Eye (tissue), 1 donor: ENCODE measurements around the gene ME3.
A peak's percentile ranks its signal among the peaks of the same experiment; 100 is the strongest.
"Not testable (repeated sequence)": the region's sequence is repeated elsewhere in the genome, so short reads cannot be mapped to it uniquely, and the experiment has no call there.

Experiments used
- DNase-seq: peaks from one replicate; pipeline ENCODE4 v3.0.0-alpha.2; 2015

The ME3 gene

DNA sequence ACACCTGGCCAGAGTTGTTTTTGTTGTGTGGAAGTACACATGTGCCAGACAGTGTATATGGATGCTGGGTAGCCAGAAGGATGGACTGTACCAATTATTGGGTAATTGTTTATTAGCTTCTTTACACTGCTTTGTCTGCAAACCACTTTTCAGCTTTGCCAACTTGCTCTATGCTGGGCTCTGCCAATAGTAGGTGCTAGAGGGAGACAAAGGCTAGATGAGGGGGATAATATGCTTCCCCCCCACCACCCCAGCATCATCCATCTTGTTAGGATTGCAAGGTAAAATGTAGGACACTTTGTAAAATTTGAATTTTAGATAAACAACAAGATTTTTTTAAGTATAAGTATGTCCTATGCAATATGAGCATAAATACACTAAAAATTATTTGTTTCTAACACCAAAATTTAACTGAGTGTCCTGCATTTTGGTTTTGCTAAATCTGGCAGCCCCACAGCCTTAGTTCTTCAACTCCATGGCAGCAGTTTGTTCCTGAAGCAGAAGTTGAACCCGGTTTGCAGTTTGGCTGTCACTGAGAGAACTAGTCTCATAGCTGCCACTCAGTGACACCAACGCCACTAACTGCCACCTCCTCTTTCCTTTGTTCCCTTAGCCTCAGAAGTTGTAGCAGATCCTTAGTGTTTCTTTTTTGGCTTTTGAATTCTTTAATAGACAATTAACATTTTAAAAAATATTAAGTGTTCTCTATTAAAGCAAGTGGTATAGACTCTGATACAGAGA, 219.0 kb downstream of the ME3 start:
- DNase-seq, result no peak

DNA sequence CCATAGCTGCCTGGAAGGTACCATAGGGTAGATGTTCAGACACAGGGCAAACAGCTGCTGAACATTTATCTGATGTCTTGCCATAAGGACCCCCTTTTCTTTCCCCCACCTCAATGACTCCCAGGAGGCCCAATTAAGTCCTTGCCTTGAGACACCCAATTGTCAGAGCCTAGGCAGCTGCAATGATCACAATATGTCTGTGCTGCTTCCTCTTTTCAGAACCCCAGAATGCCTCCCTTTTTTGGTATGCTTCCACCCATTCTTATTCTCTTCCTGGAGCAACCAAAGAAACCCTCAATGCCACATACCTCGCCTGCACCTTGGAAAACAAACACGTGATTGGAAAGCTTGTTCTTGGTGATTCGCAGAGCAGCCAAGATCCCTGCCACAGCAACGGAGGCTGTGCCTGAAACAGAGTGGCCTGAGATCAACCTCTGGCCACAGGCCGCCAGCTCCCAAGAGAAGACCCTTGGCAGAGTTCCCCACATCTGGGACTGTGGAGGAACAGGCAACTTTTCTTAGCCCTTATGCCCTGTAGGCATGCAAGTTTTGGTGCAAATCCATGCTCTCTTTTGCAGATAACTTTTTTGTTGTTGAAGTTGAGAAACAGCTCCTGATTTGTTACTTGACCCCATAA, 222.3 kb downstream of the ME3 start:
- DNase-seq, result no peak

DNA sequence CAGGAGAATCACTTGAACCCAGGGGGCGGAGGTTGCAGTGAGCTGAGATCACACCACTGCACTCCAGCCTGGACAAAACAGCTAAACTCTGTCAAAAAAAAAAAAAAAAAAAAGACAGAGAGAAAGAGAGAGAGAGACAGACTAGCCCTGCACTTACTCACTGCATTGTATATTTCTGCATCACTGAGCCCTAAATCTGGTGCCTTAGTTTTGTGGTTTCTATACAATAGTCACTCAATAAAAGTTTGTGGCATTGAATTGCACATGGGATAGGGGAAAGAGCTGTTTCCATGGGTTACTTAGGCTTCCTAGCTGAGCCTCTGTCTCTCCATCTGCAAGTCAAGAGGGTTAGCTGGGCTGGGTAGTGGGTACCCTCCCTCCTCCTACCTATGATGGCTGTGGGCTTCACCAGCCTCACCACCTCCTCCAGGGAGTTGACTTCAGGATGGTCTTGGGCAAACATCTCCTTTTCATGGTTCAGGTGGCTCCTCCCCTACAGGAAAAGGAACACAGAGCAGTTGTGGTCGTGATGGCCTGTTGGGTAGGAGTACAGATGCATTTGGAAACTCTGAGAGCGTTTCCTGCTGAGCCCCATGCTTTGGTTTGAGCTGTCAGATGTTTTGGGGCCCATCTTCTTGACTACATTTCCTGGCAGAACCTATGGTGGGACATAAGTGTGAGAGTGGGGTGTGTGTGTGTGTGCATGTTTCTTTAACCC, 224.5 kb downstream of the ME3 start:
- DNase-seq, result no peak

DNA sequence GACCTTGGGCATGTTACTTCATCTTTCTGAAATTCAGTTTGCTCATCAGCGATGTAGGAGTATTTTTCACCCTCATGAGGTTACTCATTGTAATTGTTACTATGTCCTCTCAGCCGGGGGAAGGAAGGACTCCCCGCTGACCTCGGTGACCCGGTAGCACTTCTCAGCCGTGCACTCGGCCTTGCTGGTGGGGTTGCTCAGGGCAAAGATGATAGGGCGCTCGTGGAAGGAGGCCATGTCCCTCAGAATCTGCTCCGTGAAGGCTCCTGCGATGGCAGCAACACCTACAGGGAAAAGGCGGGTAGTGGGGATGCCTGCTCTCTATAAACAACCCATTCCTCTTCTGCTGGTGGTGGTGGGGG, 225.5 kb downstream of the ME3 start:
- no peak for DNase-seq

DNA sequence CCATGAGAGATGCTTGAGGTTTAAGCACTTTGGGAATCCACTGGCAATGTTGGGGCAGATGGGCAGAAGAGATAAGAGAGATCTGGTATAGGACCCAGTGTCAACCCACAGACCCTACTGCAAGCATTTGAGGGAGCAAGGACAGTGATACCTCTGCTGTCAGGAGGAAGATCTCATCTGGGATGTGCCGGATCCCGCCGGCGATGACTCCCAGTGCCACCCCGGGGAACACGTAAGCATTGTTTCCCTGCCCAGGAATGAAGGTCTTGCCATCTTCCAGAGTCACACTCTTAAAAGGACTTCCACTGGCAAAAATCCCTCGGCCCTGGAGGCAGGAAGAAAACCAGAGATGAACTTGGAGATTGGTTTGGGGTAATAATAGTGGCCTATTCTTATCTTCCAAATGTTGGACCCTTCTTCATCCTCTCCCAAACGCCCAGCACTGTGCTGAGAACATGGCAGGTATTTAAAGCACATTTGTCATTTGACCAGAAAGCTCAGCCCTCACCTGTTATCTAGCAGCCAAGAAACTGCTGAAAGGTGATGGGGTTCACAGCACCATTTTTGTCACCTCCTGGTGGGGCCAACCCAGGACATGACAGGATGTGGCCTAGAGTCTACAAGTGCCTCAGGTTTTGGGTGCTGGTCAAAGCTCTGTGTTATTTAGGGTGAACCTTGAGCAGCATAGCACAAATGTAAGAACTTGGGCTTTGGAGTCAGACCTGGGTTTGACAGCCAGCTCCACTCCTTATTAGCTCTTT, 226.1 kb downstream of the ME3 start:
- DNase-seq, result no peak

DNA sequence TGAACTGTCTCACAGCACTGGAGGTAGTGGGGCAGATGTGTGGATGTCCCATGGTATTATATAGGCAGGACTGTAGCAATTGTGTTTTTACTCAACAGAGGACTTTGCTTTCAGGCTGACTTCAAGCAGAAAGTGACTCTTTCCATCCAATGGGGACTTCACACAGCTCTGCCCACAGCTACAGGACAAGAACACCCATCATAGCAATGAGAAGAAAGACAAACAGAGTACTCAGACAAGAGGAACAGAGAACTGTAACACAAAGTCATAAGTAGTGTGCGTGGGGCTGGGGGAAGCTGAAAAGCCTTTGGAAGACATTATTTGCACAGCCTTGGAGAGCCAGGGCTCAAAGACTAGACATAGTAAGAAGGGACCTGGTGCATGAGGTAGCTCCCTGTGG, 227.4 kb downstream of the ME3 start:
- DNase-seq, result no peak

DNA sequence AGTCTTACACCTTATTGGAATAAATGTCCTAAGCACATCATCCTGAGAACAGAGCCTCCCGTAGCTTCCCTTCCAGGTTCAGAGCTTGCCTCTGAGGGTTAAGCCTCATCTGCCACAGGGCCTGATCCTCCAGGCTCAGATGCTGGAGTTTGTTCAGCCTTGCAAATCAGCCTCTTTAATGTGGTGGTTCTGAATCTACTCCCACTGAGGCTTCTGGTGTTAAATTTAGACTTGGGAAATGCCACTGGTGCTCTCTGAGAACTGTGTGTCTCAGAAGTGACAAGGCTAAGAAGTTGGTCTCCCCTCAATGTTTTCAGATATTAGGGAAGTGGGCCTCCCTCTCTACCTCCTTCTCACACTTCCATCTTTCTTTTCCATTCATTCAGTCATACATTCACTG, 229.0 kb downstream of the ME3 start:
- DNase-seq, result no peak

DNA sequence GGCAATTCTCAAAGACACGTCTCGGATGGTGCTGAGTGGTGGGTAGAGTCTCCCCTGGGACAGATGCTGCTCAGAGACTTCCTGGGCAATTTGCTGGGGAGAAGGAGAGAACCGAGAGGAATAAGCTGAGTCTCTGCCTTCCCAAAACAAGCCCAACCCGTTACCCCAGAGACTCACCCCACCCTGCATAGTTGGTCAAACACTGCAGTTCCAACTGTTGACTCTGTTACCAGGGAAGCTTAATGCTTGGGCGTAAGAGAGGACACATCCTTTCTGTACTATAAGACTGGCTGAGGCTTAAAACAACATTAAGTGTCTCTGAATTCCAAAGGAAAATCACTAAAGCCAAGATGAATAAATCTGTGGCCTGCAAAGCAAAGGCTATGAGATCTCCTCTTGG, 229.6 kb downstream of the ME3 start:
- DNase-seq, result no peak

DNA sequence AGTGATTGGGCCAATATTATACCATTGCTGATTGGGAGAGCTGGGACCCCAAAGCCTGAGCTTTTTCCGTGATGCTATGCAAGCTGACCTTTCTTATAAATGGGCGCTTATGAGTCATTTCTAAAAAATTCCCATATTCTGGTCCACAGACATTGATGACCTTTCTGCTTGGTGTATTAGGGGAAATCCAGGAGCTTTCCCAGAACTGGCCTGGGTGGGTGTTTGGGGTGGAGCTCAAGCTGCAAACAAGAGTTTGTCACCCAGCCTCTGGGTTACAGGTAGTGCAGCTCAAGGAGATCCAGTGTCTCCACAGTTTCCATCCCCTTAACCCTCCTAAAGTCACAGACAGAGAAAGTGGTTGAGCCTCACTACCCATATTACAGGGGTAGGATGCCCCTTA, 230.0 kb downstream of the ME3 start:
- no peak for DNase-seq

DNA sequence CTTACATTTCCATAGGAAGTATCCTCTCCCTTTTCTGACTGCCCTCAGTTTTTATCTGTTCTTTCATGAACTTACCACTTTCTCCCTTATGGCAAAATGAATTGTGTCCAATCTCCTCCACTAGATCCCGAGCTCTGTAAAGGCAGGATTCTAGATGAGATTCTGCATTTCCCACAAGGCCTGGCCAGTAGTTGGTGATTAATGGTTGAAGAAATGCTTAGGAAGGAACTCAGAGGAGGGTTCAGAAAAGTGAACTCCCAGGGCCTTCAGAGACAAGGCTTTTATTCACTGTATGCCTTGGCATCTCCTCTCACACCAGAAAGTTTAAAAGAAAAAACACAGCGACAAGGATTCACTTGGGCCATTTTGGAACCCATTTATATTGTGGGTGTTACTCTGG, 231.6 kb downstream of the ME3 start:
- no peak for DNase-seq

DNA sequence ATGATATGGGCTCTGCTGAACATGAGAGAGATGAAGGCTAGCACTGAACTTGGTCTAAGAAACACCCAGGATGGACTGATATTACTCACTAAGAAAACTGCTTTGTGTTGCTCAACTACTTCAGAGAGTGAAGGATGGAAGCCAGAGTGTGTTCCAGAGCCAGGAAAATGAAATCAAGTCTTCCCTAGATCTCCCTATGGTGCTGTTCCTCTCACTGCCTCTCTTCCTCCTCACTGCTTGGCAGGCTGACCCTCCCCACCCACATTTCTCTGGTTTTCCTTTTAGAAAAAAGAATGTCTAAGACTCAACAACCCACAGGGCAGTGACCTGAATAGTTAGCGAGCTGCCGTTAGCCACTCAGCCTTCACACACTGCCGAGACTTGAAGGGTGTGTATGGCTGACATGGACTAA, 232.1 kb downstream of the ME3 start:
- DNase-seq, result peak; percentile 16

DNA sequence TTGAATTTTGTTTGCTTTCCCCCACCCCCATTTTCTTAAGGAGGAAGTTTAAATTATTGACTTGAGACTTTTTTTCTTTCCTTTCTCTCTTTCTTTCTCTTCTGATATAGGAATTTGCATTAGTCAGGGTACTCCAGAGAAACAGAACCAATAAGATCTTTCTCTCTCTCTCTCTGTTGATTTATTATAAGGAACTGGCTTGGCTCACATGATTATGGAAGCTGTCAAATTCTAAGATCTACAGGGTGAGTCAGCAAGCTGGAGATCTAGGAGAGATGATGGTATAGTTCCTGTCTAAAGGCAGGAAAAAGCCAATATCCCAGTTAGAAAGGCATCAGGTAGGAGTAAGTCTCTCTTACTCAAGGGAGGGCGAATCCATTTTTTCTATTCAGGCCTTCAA, 233.7 kb downstream of the ME3 start:
- DNase-seq, result no peak

DNA sequence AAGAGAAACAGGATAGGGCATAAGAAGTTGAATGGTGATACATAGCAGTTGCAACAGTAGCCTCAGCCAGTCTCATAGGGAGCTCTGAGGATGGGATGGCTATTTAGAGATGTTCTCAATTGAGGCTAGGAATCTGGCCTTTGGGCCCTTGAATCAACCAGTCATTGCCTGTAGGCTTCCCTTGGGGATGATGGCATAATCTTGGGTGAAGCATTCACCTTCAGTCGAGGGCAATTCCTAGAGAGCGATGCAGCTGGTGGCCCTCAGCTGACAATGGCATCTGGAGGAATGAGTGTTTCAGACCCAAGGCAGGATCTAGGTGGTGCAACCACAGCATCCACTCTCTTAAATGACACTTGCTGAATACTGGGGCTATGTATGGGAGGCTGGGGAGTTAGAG, 236.7 kb downstream of the ME3 start:
- no peak for DNase-seq

DNA sequence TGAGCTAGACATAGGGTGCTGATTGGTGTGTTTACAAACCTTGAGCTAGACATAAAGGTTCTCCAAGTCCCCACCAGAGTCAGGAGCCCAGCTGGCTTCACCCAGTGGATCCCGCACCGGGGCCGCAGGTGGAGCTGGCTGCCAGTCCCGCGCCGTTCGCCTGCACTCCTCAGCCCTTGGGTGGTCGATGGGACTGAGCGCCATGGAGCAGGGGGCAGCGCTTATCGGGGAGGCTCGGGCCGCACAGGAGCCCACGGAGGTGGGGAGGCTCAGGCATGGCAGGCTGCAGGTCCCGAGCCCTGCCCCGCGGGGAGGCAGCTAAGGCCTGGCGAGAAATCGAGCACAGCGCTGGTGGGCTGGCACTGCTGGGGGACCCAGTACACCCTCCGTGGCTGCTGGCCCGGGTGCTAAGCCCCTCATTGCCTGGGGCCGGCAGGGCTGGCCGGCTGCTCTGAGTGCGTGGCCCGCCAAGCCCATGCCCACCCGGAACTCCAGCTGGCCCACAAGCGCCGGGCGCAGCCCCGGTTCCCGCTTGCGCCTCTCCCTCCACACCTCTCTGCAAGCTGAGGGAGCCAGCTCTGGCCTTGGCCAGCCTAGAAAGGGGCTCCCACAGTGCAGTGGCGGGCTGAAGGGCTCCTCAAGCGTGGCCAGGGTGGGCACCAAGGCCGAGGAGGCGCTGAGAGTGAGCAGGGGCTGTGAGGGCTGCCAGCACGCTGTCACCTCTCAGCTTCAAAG, 238.9 kb downstream of the ME3 start:
- not testable (repeated sequence) for DNase-seq

DNA sequence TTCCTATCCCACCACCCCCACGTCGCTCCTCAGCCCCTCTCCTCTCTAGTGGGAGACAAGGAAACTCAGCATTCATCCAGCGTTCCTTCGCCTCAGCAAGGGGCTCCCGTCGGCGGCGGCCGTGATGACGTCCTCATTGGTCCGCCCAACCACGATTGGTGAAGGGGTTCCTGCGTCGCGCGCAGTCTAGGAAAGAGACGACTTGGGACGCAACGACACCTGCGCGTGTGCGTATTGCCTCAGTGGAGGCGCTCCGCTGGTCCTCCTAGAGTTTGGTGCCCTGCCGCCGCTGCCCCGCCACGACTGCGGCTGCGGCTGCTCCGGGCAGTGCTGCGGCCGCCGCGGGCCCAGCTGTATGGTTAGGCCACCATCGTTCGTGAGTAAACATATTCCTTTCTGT, 241.2 kb downstream of the ME3 start:
- no peak for DNase-seq

DNA sequence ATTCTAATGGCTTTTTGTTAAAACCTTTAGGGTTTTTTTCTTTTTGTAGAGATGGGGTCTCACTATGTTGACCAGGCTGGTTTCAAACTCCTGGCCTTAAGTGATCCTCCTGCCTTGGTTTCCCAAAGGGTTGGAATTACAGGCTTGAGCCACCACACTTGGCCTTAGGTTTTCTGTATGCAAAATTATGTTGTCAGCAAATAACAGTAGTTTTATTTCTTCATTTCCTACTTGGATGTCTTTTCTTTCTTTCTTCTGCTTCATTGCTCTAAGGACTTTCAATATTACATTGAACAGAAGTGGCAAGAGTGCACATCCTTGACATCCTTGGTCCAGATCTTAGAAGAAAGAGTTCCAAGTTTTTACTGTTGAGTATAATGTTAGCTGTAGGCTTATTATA, 245.0 kb downstream of the ME3 start:
- DNase-seq, result no peak

DNA sequence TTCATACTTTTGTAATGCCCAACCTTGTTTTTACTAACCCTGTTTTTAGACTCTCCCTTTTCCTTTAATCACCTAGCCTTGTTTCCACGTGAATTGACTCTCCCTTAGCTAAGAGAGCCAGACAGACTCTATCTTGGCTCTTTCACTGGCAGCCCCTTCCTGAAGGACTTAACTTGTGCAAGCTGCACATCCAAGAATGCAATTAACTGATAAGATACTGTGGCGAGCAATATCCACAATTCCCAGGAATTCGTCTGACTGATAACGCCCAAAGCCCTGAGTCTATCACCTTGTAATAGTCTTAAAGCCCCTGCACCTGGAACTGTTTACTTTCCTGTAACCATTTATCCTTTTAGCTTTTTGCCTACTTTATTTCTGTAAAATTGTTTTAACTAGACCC, 248.9 kb downstream of the ME3 start:
- DNase-seq, result not testable (repeated sequence)

DNA sequence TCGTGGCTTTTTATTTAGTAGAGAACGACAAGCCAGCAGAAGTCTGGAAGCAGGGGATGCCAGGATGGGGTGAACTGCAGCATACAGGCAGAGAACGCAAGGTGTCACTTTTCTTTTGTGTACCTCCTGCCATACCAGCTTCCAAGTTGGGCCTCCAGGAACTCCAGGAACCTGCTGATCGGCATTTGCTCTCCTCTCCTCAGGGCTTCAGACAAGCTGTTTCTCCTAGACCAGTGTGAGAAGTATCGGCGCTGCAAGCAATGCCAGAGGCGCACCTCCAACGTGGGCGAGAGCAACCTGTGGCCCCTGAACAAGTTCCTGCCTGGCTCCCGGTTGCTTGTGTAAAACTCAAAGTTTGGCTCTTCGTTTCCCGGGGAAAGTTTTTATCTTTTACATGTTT, 250.0 kb downstream of the ME3 start:
- DNase-seq, result no peak

DNA sequence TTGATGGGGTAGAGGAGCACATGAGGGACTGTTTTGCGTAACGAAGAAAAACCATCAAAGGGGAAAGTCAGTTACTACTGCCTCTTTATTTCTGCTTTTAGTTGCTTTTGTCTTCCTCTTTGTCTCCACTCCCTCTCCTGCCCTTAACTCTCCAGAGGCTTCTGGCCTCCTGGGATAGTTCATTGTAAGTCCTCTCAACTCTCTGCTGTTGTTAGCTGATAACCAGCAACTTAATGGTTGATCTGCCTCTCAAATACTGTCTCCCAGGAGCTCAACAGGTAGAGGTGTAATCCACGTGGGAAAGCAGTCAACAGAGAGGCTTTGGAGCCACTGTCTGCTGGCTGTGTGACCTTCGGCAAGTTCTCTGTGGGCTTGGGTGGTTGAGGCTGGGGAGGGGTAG, 250.5 kb downstream of the ME3 start:
- DNase-seq, result no peak

DNA sequence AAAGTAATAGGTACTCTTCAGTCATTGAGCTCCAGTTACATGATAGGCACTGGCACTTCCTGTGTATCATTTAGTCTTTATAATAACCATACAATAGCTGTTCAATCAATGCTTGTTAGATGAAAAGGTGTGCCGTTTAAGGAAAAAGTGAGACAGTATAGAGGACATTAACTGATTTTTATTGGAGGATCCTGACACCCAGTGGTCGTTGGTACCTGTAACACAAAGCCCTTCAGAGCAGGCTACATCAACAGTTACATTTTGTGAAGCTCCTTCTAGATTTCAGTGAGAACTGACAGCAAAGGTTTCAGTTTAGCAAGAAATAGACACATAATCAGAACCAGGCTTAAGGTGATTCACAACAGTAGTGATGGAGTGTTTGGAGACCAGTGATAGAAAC, 253.5 kb downstream of the ME3 start:
- peak; percentile 9 for DNase-seq

DNA sequence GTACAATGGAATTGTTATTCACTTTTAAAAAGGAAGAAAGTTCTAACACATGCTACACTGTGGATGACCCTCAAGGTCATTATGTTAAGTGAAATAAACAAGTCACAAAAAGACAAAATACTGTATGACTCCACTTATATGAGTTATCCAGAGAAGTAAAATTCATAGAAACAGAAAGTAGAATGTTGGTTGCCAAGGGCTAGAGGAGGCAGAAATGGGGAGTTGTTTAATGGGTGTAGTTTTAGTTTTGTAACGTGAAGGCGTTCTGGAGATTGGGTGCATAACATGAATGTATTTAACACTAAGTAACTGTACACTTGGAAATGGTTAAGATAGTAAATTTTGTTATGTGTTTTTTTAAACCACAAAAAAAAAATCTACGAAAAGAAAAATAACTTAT, 253.9 kb downstream of the ME3 start:
- DNase-seq, result no peak

DNA sequence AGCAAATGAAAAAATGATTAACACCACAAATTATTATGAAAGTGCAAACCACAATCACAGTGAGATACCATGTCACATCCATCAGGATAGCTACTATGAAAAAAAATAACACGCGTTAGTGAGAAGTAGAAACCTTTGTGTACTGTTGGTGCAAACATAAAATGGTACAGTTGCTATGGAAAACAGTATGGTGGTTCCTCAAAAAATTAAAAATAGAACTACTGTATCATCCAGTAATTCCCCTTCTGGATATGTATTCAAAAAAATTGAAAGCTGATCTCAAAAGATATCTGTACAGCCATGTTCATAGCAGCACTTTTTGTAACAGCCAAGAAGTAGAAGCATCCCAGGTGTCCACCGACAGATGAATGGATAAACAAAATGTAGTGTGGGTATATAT, 254.3 kb downstream of the ME3 start:
- DNase-seq, result no peak

DNA sequence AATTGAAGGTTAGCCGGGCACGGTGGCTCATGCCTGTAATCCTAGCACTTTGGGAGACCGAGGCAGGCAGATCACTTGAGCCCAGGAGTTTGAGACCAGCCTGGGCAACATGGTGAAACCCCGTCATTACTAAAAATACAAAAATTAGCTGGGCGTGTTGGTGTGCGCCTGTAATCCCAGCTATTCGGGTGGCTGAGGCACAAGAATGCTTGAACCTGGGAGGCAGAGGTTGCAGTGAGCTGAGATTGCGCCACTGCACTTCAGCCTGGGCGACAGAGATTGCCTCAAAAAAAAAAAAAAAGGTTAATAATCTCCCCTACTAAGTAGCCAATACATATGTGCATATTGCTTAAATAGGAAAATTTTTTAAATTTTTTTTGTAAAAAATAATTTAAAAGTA, 255.5 kb downstream of the ME3 start:
- not testable (repeated sequence) for DNase-seq
